22Rv1 (cell line): Measurements from ENCODE around the gene GPRC6A.

Experiments
- H3K27ac ChIP-seq: fragments of 450-650 bp; 2 replicates; pipeline ENCODE4 v1.5.1; 2017
- ZFX ChIP-seq: fragments of 450-650 bp; IDR thresholded peaks from 2 replicates; pipeline ENCODE4 v1.6.1; 2017; ENCODE audit warnings: antibody characterized with exemption, borderline replicate concordance
- TF ChIP-seq, protein P1 (sequence below): fragments of 450-650 bp; IDR thresholded peaks from 2 replicates; pipeline ENCODE4 v1.5.1; 2017; ENCODE audit warnings: mild to moderate bottlenecking

Gene GPRC6A

GRCh38 chr6:116812051-116812650, 16.7 kb downstream of the GPRC6A start:
- TF ChIP-seq, protein P1, sequence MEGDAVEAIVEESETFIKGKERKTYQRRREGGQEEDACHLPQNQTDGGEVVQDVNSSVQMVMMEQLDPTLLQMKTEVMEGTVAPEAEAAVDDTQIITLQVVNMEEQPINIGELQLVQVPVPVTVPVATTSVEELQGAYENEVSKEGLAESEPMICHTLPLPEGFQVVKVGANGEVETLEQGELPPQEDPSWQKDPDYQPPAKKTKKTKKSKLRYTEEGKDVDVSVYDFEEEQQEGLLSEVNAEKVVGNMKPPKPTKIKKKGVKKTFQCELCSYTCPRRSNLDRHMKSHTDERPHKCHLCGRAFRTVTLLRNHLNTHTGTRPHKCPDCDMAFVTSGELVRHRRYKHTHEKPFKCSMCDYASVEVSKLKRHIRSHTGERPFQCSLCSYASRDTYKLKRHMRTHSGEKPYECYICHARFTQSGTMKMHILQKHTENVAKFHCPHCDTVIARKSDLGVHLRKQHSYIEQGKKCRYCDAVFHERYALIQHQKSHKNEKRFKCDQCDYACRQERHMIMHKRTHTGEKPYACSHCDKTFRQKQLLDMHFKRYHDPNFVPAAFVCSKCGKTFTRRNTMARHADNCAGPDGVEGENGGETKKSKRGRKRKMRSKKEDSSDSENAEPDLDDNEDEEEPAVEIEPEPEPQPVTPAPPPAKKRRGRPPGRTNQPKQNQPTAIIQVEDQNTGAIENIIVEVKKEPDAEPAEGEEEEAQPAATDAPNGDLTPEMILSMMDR, result no peak
- no peak for TF ChIP-seq ZFX
- H3K27ac ChIP-seq, result no peak overlapping the region

DNA sequence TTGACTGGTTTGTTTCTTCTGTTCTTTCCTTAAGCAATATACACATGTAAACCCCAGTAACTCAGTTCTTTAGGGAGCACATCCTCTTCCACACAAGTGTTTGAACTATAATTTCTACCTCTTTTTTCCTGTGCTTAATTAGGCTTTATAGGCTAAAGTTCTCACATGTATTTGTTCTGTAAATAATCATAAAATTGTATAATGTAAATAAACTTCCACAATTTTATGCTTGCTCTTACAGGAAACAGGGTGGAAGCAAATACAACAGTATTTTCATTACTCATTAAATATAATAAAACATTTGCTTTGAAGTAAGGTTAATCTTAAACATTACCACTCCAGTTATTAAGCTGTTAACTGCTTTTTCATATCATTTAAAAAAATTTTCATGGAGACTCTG, 26.9 kb downstream of the GPRC6A start:
- no peak for TF ChIP-seq ZFX
- TF ChIP-seq, protein P1, result no peak
- no peak overlapping the region for H3K27ac ChIP-seq

DNA sequence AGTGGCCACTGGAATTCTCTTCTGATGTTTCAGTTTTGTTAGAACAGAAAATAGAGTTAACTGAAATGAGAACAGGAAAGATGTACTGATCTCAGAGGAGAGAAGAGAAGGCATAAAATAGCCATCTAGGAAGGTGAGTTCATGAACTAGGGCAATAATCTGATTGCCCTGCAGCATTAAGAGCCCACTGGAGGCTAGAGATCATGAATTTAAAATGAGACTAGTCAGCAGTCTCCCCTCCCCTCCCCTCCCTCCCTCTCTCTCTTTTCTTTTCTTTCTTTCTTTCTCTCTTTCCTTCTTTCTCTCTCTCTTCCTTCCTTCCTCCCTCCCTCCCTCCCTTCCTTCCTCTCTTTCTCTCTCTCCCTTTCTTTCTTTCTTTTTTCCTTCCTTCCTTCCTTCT, 28.9 kb downstream of the GPRC6A start:
- TF ChIP-seq, protein P1, result no peak
- no peak for TF ChIP-seq ZFX

GRCh38 chr6:116797585-116797984, 31.3 kb downstream of the GPRC6A start:
- TF ChIP-seq, protein P1, result no peak
- TF ChIP-seq ZFX, result no peak
- H3K27ac ChIP-seq, result no peak overlapping the region

More for the DNA sequence above, 28.9 kb downstream of the GPRC6A start:
- H3K27ac ChIP-seq, result no peak overlapping the region

DNA sequence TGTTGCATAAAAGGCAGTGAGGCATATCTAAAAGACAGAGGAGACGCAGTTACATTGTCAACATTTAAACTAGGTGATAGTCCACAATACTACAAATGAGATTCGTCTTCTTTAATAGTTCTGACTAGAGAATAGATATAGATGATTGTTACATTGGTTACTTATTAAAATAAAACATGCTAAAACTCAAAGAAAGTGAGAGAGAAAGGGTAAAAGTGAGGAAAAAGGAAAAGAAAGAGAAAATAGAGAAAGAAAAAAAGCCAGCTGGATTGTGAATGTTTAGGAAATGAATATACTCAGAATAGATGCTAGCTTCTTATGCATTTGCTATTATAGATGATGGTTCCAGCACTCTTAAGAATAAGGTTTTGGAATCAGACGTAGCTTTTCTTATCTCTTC, 35.7 kb downstream of the GPRC6A start:
- H3K27ac ChIP-seq, result no peak overlapping the region
- TF ChIP-seq ZFX, result no peak
- TF ChIP-seq, protein P1, result no peak

GRCh38 chr6:116783852-116784251, 45.0 kb downstream of the GPRC6A start:
- TF ChIP-seq ZFX, result no peak
- TF ChIP-seq, protein P1, result no peak
- no peak overlapping the region for H3K27ac ChIP-seq

- no peak for TF ChIP-seq ZFX
- TF ChIP-seq, protein P1, result peak; percentile 81
- H3K27ac ChIP-seq, result no peak overlapping the region
Observed at GRCh38 chr6:116779573-116780164, 49.2 kb downstream of the GPRC6A start.
